Stimulated activated CD8-positive, alpha-beta memory T cell treated with anti-CD3 and anti-CD28 coated beads, Interleukin-12 subunit alpha, Interleukin-12 subunit beta, amount 100 ng/mL, for 24 hours (primary cell): Measurements from ENCODE around the gene CHST7.

Experiments
- DNase-seq: peaks from one replicate; pipeline ENCODE4 v3.0.0-alpha.2; 2020; ENCODE audit errors: extremely low read depth

CHST7 gene

DNA sequence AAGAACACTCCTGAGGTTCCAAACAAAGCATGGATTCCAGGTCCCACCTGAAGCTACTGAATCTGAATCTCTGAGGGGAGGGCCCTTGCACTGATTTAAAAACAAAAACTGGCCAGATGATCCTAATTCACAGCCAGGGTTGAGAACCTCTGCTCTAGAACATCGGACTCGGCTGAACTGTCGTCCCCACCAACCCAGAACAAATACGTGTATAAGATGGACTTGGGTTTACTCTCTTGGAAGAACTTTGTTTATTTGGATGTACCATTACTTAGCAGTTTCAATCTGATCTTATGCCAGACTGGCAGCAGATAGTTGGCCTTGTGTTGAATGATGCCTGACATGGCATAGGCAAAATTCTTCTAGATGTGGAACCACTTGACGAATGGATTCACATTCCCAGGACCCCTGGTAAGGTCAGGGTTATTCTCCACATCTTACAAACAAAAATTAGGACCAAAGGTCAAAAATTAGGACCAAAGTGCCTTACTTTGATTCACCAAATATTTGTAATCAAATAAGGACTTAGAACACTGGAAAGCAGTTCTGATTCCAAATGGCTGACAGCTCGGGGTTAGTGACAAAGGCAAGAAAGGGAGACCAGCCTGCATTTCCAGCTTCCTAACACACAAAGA is 29.0 kb downstream of the CHST7 start:
- DNase-seq = no peak

DNA sequence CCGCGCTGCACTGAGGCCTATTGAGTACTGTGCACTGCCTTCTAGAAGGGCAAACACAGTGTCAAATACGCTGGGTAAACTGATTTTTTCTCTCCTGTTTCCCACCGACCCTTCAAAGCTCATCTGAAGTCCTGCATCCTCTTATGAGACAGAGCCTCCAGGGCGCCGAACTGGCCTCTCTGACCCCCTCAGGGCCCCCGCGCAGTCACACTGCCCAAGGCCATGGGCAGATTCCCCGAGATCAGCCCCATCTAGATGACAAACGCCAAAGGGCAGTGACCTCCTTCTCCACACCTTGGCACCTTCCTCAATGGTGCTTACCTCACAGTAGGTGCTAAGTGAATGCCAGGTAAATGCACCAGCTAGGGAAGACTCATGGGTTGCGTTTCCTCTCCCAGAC is 34.4 kb downstream of the CHST7 start:
- no peak for DNase-seq

DNA sequence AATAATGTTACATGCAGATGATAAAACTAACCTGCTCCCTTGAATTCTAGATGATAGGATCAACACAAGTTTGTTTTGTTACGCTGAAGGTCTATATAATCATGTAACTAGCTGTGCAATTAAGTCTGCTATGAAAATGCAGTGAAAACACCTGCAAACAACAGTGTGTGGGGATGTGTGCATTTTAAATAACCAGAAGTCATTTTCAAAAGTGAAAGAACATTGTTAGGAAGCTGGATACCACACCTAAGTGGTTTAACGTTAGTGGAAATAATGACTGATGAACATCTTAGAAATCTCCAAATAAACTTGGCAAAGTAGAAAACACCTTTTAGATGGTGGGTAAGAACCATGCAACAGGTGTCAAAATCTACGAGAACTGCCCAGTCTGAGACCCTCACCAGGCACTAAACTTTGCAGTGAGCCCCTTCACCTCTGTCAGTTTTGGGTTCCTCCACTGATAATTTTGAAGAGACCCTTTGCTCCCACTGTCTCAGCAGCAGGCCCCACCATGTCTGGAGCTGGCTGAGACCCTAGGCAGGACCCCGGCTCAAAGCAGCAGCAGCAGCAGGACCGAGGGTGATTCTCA is 36.6 kb downstream of the CHST7 start:
- no peak for DNase-seq

DNA sequence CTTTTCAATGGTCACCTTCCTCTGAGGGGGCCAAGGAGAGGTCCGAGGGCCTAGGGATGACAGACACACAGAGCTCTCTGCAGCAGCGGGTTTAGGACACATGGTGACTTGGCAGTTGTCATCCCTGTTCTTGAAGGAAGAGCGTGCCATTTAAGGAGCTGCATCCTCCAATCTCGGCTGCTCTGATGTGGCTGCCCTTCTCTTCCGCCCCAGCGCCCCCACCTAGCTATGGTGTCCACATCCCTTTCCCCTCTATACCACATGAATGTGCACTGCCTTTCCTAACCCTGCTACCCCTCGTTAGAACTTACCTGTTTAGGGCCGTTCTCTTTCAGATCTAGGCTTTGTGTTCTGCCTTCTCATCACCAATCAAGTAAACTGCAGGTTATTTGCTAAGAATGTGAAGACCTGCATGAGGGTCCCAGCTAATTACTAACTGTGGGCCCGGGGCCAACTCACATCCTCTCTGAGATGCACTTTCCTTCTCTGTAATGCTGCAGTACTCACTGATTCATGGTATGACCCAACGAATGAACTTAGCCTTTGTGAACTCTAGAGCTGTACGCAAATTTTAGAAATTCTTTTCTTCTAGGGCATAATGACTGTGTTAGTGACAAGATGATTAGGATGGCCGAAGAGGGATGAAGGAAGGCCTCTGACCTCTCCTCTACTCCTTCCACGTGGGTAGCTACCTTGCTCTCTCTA is 38.2 kb downstream of the CHST7 start:
- DNase-seq = no peak

DNA sequence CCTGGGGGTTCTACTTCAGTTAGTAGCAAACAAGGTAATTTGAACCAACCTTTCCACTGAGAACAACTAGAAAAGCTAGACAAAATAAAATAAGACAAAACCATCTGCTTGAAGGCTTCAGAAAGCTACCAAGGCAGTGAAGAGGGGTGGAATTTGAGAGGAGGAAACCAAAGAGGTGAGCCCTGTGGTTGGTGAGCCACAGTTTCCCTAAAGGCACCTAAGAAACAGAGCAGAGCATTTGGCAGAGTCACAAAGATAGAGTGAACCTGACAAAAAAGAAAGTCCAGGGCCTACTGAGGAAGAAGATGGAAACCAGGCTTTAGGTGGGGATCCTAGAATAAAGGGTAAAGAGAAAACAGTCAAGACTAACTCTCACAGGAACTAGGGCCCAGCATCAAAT is 44.3 kb downstream of the CHST7 start:
- DNase-seq = no peak

DNA sequence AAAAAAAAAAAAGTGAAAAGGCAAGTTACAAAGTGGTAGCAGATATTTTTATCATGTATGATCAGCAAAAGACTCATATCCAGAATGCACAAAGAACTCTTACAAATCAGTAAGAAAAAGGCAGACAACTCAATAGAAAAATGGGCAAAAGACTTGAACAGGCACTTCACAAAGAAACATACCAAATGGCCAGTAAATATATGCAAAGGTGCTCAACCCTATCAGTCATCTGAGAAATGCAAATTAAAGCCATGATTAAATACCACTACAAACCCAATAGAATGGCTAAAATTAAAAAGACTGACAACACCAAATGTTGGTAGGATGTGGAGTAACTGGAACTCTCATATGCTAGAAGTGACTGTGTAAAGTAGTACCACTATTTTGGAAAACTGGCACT is 45.4 kb downstream of the CHST7 start:
- no peak for DNase-seq

DNA sequence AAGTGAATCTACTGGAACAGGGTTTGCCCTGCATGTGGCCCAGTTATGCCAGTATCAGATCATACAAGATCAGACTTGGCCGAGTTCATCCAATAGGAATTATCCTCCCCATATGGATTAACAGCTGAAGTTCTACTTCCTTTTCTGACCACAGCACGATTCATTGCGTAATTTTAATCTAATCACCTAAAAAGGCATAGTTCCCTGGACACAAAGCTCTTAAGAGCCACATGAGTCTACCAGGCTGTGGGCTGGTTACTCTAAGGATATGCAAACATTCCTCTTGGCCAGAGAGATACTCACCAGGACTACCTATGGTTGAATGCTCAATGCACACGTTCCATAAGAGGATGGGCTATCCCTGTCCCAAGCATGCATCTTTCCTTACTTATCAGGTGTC is 46.9 kb downstream of the CHST7 start:
- no peak for DNase-seq

DNA sequence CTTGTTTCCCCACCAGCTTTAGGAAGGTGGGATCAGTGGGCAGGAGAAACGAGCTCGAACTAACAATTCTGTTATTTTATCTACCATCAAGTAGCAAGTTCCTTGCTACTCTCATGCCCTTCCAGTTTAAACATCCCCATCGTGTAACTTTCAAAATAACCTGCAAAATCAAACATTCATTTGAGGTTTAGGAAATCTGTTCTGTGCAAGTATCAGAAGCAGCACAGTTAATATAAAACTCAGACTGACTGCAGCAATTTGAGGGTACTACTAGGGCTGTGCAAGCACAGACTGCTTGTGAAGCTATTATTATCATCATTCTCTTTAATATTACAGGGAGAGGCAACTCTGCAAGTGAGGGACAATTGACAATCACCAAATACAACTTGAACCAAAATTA is 48.0 kb downstream of the CHST7 start:
- DNase-seq = no peak

DNA sequence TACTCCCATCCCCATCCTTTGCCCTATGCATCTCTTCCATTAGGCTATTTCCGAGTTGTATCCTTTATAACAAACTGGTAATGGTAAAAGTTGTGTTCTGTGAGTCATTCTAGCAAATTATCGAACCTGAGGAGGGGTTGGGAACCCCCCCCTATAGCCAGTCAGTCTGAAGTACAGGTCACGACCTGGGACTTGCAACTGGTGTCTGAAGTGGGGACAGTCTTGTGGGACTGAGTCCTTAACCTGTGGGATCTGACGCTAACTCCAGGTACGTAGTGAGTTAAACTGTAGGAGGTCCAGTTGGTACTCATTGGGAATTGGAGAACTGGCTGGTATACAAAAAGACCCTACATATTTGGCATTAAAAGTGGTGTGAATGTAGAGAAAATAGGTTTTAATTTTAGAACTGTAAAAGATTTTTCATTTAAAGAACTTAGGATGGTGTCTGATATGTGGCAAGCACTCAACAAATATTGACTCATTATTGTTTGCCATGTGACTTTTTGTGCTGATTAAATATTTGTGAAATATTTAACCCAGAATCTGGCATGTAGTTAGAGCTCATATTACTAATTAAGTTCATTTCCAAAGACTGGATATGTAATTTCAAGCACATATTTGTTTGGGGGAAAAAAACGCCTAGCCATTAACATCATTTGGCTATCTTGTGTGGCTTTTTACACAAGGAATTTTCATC is 50.7 kb downstream of the CHST7 start:
- DNase-seq = no peak

DNA sequence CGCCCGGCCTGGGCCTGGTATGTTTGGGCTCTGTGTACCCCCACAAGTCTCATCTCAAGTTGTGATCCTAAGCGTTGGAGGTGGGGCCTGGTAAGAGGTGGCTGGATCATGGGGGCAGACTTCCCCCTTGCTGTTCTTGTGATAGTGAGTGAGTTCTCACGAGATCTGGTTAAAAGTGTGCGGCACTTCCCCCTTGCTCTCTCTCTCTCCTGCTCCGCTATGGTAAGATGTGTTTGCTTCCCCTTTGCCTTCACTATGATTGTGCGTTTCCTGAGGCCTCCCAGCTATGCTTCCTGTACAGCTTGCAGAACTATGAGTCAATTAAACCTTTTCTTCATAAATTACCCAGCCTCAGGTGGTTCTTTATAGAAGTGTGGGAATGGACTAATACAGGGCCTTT is 53.0 kb downstream of the CHST7 start:
- DNase-seq = no peak

DNA sequence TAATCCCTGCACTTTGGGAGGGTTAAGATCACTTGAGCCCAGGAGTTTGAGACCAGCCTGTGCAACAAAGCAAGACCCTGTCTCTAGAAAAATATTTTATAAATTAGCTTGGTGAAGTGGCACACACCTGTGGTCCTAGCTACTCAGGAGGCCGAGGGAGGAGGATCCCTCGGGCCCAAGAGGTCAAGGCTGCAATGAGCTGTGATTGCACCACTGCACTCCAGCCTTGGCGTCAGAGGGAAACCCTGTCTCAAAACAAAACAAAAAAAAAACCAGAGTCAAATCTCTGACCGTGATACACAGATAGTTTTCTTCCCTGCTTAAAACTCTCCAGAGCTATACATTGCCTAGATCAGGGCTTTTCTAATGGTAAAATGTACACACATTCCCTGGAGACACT is 53.5 kb downstream of the CHST7 start:
- DNase-seq = no peak

DNA sequence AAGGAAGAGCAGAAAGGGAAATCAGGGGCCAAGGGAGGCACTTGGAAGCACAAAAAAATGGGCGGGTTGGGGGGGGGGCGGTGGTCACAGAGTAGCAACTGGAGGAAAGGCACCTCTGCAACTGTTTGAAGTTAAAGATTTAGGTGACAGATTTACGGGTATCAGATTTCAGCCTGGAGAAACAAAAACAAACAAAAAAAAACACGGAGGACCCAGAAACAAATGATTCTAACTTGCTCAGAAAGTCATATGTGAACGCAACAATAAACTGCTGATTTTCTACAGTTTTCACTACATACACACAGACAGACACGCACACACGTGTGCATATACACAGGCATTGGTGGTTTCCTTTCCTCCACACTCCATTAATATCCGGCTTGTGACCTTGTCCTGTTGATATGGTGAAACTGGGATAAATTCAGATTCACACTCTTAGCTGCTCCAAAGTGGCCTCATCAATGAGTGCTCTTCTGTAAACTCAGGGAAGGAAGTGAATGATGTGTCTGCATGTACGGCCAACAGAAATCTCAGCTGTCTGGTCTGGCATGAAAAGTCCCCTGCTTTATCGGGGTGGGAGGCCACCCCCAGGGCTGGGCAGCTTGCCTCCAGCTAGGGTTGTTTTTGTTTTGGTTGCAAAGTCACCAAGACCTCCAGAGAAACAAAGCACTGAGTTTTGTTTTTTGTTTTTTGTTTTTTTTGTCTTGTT is 54.3 kb downstream of the CHST7 start:
- no peak for DNase-seq

DNA sequence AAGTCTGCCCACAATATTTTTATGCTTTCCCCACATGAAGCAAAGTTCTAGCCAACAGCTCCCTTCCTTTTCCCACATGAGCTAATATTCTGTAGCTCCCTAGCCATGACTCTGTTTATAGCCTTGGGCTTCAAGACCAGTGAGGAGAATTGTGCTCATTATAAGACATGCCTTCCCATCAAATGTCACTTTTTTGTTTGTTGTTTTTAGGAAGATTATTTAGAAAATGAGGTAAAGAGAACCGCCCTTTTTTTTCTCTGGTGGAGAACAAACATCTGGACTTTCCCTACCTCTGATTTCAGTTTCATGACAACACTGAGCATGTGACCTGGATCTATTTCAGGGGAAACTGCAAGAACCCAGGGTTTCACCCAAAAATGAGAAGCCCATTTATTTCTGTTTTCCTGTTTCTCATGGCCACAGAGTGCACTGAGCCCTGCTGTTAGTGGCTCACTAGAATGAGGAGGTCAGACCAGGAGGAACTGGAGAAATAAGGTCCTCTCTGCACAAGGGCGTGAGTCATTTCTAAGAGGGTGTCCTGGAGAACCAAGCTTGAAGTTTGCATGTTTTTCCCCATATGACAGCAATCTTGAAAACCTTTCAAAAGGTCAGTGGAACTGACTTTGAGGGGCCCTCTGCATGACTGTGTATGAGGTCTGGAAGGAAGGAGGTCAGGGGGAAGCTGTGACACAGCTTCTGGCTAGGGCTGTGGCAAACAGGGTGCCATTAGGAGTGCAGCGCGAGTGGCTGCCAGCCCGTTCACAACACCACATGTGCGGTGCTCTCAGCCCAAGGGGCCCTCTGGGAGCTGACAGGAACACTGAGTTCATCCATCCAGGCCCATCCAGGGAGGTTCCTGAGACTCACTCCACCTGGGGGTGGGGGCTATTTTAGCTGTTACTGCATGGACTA is 55.2 kb downstream of the CHST7 start:
- no peak for DNase-seq

DNA sequence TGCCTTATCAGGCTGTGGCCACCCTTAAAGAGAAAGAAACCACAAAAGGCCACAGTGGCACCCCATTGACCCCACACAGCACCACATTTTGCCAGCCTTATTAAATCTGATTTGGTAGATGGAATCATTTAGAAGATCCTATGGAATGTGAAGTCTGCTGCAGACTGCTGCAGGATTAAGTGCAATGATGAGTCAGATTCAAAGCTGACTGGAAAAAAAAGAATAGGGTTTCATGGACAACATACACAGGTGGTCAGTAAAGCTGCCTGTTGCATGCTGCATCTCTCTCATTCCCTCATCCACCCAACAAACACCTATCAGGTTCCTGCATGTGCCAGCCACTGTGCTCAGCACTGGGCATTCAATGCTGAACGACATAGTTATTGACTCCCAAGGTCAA is 56.6 kb downstream of the CHST7 start:
- no peak for DNase-seq

DNA sequence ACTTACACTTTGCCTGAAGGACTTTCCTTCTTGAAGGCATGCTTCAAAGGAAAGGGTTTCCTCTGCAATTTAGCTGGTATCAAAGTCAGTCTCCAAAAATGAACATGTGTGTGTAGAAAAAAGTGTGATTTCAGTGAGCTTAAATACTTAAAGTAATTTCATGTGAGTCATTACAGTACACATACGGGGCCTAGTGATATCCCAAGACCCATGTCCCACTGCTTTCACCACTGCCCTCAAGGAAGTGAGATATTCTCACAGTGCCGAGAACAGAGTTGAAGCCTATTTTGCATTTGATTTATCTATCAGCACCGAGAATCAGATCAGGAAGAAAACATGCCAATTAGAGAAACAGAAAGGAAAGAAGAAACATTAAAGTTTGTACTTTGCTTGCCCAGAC is 61.0 kb downstream of the CHST7 start:
- no peak for DNase-seq

DNA sequence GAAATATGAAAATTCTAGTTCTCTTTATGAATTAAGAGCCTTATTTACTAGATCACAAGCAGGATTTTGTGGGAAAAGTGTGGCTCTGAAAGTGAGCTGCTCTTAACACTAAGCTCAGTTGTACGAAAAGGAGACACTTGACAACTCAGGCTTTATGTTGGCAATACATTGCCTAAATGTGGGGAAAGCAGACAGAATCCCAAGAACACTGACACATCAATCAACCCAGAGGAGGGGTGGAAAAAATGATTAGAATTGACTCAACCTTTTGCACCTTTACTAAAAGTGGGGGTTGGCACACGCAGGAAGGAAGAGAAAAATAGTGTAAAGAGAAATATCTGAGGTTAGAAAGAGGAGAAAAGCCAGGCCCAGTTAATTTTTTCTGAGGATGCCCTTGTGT is 61.6 kb downstream of the CHST7 start:
- DNase-seq = no peak

DNA sequence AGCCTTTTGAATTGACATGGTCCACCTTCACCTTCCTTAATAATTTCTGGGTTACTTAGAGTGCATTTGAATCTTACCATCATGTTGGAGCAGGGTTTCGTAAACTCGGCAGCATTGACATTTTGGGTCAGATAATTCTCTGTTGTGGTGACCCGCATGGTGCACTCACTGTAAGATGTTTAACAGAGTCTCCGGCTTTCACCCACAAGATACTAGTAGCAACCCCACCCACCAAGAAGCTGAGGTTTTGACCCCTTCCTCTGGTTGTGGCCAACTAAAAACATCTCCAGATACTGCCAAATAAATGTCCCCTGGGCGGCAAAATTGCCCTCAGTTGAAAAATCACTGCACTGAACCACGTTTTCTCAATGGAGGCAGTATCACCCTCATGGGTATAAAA is 62.7 kb downstream of the CHST7 start:
- DNase-seq = no peak

DNA sequence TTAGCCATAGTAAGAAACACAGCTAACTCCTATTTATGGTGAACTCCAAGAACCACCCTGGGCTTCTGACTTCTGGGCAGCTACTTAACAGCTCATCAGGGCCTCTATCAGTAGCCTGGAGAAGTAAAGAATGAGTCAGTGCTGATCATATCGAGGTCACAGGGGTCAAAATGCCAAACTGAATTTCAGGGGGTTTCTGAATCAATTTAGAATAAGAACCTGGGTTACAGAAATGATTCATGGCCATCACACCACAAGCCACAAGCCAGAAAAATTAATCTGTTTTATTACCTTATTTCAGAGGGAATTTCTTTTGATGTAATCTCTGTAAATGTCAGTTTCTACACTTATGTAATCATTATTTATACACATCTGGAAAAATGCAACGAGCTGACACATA is 64.4 kb downstream of the CHST7 start:
- no peak for DNase-seq

DNA sequence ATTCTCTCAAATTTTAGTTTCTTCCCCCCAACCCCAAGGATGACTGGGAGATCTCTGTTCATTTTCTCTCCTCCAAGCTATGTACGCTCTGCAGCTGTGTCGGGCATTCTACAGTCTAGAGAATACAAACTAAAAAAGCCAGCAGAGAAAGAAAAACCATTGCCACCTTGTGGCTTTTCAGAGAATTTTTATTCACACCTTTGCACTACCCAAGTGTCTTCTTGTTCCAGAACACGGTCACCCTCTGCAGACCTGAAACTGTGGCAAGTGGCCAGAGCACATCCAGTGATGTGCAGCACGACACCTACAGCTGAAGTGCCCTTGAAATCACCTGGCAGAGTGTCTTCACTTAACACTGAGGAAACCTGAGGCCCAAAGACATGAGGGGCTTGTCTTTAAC is 68.6 kb downstream of the CHST7 start:
- no peak for DNase-seq

DNA sequence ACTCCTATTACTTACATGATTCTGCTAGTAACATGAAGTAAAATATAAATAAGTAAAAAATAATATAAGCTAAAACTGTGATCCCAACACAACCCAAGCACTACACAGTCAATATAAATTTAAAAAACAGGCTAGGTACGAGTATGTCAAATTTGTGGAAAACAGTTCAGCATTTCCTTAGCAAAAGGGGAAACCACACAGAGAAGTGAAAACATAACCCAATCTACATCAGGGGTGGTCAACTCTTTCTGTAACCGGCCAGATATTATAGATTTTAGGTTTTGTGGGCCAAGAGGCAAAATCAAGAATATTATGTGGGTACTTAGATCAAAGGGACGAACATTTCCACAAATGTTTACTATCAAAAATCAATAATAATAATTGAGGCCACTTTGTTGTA is 70.1 kb downstream of the CHST7 start:
- DNase-seq = no peak

DNA sequence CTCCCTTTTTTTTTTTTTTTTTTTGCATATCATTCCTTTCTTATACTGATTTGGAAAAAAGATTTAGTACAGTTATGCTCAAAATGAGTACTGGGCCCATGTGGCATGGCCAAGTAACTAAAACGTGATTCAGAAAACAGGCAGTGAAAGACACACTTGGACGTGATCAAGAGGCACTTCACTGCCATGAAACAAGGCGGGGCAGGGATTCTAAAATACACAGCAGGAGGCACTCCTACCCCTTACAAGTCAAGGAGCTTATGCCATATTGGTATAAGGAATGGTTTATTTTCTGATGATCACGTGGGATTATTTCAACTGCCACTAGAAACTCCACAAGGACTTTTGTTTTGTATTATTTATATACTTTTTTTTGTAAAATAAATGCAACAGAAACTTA is 72.0 kb downstream of the CHST7 start:
- no peak for DNase-seq
